ENCODE results near the gene XYLT1. TPM values are rescaled to one million over a fixed set of nuclear protein-coding genes. Genes with fewer than 3 reads are reported as not detected.

Gene XYLT1
- total RNA-seq, 1 experiment from 2014 or later, result 7.5 TPM

- no peaks in the 10 kb centered on the region for H3K27me3 Mint-ChIP-seq (ENCODE audit: unreplicated experiment)
- BruUV-seq (replicated peaks), result no TSS peak
- no peak for DNase-seq
- intact Hi-C loops (cut with micrococcal nuclease; ENCODE audit: unreplicated experiment), result no loop called here
- H3K27ac Mint-ChIP-seq (ENCODE audit: unreplicated experiment), result no peak overlapping the region
- CTCF ChIA-PET, result no interaction called here
- no peaks in the 10 kb centered on the region for H3K4me1 Mint-ChIP-seq (ENCODE audit: low read depth, unreplicated experiment)
- no peak for TF ChIP-seq CTCF (IDR thresholded peaks at IDR 0.05; ENCODE audit: unreplicated experiment)
- H3K36me3 Mint-ChIP-seq (ENCODE audit: insufficient read depth, unreplicated experiment), result no peaks in the 10 kb centered on the region
- no peak overlapping the region for H3K4me3 Mint-ChIP-seq (ENCODE audit: low read depth, unreplicated experiment)
- H3K9me3 Mint-ChIP-seq (ENCODE audit: low read depth, unreplicated experiment), result peaks cover 3% of the 10 kb centered on the region
These were observed 310.4 kb downstream of the XYLT1 start for GRCh38 chr16:17160285-17160853.

GRCh38 chr16:17159617-17160016 is 311.1 kb downstream of the XYLT1 start:
- H3K27me3 Mint-ChIP-seq (ENCODE audit: unreplicated experiment), result no peaks in the 10 kb centered on the region
- H3K9me3 Mint-ChIP-seq (ENCODE audit: low read depth, unreplicated experiment), result peaks cover 3% of the 10 kb centered on the region
- no peak for TF ChIP-seq CTCF (IDR thresholded peaks at IDR 0.05; ENCODE audit: unreplicated experiment)
- H3K4me1 Mint-ChIP-seq (ENCODE audit: low read depth, unreplicated experiment), result no peaks in the 10 kb centered on the region
- CTCF ChIA-PET, result no interaction called here
- BruUV-seq (replicated peaks), result no TSS peak
- no peak overlapping the region for H3K4me3 Mint-ChIP-seq (ENCODE audit: low read depth, unreplicated experiment)
- intact Hi-C loops (cut with micrococcal nuclease; ENCODE audit: unreplicated experiment), result loop anchor here (5.0 kb wide), 1 partner anchor 308 kb away; no protein-coding TSS in a partner anchor
- H3K36me3 Mint-ChIP-seq (ENCODE audit: insufficient read depth, unreplicated experiment), result no peaks in the 10 kb centered on the region
- no peak overlapping the region for H3K27ac Mint-ChIP-seq (ENCODE audit: unreplicated experiment)
- DNase-seq, result no peak

GRCh38 chr16:17155936-17156335 is 314.8 kb downstream of the XYLT1 start:
- CTCF ChIA-PET, result no interaction called here
- H3K4me3 Mint-ChIP-seq (ENCODE audit: low read depth, unreplicated experiment), result no peak overlapping the region

GRCh38 chr16:17155485-17155884 is 315.3 kb downstream of the XYLT1 start:
- DNase-seq, result no peak
- Mint-ChIP-seq H3K4me3 (ENCODE audit: low read depth, unreplicated experiment) (no peak overlapping the region), H3K36me3 (ENCODE audit: insufficient read depth, unreplicated experiment) (no peaks in the 10 kb centered on the region), H3K9me3 (ENCODE audit: low read depth, unreplicated experiment) (no peaks in the 10 kb centered on the region), H3K27me3 (ENCODE audit: unreplicated experiment) (no peaks in the 10 kb centered on the region), H3K4me1 (ENCODE audit: low read depth, unreplicated experiment) (no peaks in the 10 kb centered on the region), H3K27ac (ENCODE audit: unreplicated experiment) (no peak overlapping the region)
- TF ChIP-seq CTCF (IDR thresholded peaks at IDR 0.05; ENCODE audit: unreplicated experiment), result no peak
- BruUV-seq (replicated peaks), result no TSS peak
- intact Hi-C loops (cut with micrococcal nuclease; ENCODE audit: unreplicated experiment), result loop anchor here (5.0 kb wide), 1 partner anchor 312 kb away; no protein-coding TSS in a partner anchor
- CTCF ChIA-PET, result no interaction called here

More at GRCh38 chr16:17155936-17156335, 314.8 kb downstream of the XYLT1 start:
- intact Hi-C loops (cut with micrococcal nuclease; ENCODE audit: unreplicated experiment), result loop anchor here (5.0 kb wide), 1 partner anchor 311 kb away; no protein-coding TSS in a partner anchor
- BruUV-seq (replicated peaks), result no TSS peak
- no peak for DNase-seq
- Mint-ChIP-seq H3K4me1 (ENCODE audit: low read depth, unreplicated experiment) (no peaks in the 10 kb centered on the region), H3K36me3 (ENCODE audit: insufficient read depth, unreplicated experiment) (no peaks in the 10 kb centered on the region), H3K27me3 (ENCODE audit: unreplicated experiment) (no peaks in the 10 kb centered on the region), H3K9me3 (ENCODE audit: low read depth, unreplicated experiment) (no peaks in the 10 kb centered on the region), H3K27ac (ENCODE audit: unreplicated experiment) (no peak overlapping the region)
- no peak for TF ChIP-seq CTCF (IDR thresholded peaks at IDR 0.05; ENCODE audit: unreplicated experiment)
